Measurements from ENCODE around the gene RIGI.
"Not testable (repeated sequence)": the region's sequence is repeated elsewhere in the genome, so short reads cannot be mapped to it uniquely, and the experiment has no call there.

The RIGI gene

DNA sequence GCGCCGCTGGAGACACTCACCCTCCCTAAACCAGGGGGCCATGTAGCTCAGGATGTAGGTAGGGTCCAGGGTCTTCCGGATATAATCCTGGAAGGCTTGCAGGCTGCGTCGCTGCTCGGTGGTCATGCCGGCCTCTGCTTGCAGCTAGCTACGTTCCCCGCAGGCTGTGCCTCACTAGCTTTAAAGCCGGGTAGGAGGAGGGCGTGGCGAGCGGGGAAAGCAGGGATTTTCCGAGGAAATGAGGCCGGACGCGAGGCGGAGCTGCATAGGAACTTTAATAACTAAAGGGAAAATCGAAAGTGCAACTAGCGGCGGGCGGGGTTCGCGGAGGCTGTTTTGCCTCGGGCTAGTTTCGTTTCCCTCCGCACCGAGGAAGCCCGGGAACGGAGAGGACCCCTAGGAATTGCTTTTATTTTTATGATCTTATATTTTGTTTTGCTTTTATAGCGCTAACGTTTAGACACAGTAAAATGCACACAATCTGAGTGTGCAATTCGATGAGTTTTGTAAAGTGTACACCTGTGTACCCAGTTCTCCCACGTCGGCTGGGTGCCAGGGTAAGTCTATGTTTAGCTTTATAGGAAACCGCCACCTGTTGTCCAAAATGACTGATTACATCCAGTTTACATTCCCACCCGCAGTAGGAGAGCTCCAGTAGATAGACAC is at the start of gene RIGI:
RIGI (minus strand) TSS at position 156 of the 666 bp plus-strand sequence; CDS start at position 126, 30 bp downstream.
- peak; percentile 54 for FAIRE-seq

DNA sequence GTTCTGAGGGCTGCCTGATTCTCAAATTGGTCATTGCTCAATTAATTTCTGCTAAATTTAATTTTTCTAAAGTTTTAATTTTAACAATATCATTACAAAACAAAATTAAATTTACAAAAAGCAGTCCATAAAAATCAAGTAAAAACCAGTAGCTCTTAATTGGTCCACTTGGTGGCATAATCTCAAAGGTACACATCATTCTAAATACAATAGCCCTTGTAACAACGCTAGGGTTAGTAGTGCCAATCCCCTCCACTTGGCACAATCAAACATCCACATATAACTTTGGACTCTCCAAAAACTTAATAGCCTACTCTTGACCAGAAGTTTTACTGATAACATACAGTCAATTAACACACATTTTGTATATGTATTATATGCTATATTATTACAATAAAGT is 48.9 kb upstream of the RIGI start:
- no peak for FAIRE-seq

DNA sequence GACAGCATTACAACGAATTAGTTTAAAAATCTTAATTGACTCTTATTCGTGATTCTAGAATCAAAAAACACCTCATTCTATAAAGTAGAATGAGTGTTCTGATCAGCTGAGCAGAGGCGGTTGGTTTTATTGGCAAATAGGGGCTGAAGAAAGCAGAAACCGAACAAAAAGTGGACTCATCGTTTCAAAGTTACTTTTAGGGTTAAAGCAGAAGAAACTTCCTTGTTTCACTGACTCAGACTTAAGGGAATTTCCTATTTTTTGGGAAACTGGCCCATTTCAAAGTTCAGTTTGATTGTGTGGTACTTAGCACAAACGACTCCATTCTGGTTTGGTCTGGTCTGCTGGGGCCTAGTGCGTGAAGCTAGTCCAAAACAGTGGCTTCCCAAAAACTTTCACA is 47.8 kb upstream of the RIGI start:
- no peak for FAIRE-seq

GRCh38 chr9:32572900-32573523 is 47.0 kb upstream of the RIGI start, which contains the start of gene NDUFB6:
NDUFB6 (minus strand) TSS chr9:32573159; CDS start chr9:32573060, 99 bp downstream.
- FAIRE-seq = peak; percentile 90

- FAIRE-seq = peak; percentile 23
Observed at GRCh38 chr9:32571969-32572899, 46.2 kb upstream of the RIGI start.

GRCh38 chr9:32570262-32570661 is 44.3 kb upstream of the RIGI start:
- FAIRE-seq = no peak

DNA sequence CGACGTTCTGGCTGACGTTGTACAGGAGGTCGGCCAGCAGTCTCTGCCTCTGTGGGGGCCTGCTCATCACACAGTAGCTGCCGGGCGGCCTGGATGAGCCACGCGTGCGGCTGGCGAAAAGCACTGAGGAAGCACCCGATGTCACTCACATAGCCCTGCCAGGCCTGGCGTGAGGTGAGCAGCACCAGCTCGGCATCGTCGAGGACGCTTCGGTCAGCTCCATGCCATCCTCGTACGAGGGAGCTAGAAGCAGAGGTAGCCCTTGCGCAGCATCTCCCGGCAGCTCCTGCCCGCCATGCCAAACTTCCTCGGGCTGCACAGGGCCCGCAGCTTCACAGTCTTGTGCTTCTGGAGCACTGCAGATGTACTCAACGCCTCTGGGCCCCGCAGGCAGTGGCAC is 40.8 kb upstream of the RIGI start:
- no peak for FAIRE-seq

DNA sequence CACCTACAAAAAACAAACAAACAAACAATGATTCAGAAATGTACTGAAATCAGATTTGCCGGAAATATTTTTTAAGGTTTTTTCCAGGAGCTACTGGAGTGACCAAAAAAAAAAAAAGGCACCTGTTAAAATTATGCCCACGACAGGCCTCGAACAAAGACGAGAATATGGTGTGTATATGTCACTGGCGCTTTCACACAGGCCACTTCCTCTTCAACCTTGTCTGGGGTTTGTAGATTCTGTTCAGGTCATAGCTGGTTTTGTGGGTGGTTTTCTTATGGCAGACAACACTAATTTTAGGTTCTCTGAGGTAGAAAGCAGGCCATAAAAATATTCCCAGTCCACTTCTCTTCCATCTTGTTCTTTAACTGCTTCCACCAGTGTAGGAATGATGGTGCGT is 40.0 kb upstream of the RIGI start:
- FAIRE-seq = no peak

DNA sequence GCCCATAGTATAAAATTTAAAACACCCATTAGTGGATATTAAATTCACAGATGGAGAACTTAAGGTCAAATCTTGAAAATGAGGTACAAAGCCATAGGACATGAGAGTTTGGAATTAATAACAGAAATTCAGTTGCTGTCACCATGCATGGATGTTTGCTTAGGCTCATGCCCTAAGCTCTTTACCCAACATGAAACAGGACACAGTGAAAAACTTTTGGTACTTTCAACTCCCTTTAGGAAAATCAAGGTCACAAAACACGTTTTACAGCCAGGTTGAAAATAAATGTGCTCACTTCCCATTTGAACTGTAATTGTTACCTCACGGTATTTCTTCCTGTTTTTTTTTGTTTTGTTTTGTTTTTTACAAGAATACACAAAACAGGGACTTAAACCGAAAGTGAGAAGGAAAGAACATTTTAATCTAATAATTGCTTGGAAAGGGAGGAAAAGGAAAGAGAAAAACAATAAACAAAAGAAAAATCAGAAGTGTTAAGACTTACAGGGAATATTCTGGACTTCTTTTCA is 32.5 kb upstream of the RIGI start:
- peak; percentile 94 for FAIRE-seq

- no peak for FAIRE-seq
Observed at GRCh38 chr9:32554591-32554990, 28.6 kb upstream of the RIGI start.

- no peak for FAIRE-seq
Observed at GRCh38 chr9:32554107-32554506, 28.1 kb upstream of the RIGI start.

DNA sequence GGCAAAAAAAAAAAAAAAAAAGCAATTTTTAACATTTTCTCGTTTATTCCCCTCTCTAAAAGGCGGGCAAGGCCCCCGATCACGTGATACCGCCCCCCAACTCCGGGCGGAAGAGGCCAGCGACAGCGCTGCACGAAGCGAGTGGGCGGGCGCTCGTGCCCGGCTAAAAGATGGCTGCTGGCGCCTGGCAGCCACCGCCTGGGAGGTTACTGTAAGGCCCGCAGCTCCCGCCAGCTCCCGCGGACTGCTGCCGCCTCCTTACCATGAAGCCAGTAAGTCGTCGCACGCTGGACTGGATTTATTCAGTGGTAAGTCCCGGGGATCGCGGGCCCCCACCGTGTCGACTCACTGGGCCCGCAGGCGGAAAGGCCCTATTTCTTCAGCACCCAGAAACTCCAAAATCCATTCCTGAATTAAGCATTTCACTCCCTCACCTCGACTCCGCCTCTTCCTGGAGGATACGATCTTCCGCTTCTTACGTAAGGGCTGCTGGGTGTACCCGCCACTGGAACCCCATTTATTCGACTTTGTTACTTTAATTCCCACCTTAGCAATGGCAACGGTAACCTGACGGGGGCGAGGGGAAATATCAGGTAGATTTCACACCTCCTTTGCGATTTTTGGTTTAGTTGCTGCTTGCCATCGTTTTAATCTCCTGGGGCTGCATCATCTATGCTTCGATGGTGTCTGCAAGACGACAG is 26.3 kb upstream of the RIGI start, which contains the start of the genes SMIM27 and TOPORS:
SMIM27 (plus strand) TSS at position 156 of the 701 bp plus-strand sequence; CDS start at position 264, 108 bp downstream.
TOPORS (minus strand) TSS at position 415 of the 701 bp plus-strand sequence; CDS start at position 265, 150 bp downstream.
- FAIRE-seq = peak; percentile 69

DNA sequence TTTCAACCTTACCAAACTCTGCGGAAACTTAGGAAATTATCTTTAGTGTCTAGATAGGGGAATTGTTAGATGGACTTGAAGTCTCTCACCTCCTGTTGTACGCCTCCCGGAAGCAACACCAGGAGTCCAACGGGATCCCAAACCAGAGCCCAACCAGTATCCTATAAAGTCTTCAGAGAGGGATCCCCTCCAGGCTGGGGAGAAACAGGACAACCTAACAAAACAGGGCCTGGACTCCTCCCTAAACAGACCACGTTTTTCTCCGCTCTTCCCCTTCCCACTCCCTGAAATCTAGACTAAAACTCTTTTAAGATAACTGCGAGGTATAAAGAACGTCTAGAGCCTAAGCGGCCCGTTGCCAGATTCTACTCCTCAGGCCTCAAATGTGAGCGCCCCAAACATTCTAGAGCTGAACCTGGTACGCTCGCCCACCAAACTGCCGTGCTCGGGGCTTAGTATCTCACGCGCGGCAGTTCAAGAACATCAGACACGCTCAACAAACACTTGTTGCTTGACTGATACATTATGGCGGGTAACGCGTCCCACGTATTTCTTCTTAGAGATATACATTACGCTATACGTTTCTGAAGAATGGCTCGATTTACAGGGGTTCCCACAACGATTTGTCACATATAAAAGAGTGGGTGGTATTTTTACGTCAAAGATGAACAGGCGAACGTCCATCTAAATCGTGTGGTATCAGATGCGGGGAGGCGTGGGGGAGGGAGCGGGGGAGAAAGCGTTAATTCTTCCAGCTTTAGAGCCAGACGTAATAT is 25.5 kb upstream of the RIGI start:
- FAIRE-seq = no peak

- peak; percentile 26 for FAIRE-seq
Observed at GRCh38 chr9:32550562-32551275, 24.7 kb upstream of the RIGI start.

DNA sequence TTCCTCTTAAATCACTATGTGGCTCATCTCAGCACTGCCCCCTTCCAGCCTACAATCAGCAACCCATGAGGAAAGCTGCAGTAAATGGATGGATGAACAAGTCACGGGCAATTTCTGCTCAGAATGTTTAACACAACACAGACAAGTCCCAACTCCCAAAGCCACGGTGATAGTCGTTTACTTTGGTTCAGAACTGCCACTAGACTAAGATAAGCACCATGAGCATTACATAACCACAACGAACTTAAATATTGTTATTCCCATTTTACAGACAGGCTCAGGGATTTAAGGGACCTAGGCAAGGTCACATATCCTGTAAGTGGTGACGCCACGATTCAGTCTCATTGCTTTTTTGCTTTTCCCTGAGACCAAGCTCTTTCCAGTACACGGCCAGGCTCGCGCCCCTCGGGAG is 24.2 kb upstream of the RIGI start:
- FAIRE-seq = no peak

DNA sequence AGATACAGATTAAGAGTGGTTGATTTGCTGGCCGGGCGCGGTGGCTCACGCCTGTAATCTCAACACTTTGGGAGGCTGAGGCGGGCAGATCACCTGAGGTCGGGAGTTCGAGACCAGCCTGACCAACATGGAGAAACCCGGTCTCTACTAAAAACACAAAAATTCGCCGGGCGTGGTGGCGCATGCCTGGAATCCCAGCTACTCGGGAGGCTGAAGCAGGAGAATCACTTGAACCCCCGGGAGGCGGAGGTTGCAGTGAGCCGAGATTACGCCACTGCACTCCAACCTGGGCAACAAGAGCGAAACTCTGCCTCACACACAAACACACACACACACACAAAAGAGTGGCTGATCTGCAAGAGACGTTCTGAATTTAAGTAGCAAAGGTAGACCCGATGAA is 22.2 kb upstream of the RIGI start:
- FAIRE-seq = not testable (repeated sequence)

GRCh38 chr9:32545884-32546283 is 19.9 kb upstream of the RIGI start:
- no peak for FAIRE-seq

DNA sequence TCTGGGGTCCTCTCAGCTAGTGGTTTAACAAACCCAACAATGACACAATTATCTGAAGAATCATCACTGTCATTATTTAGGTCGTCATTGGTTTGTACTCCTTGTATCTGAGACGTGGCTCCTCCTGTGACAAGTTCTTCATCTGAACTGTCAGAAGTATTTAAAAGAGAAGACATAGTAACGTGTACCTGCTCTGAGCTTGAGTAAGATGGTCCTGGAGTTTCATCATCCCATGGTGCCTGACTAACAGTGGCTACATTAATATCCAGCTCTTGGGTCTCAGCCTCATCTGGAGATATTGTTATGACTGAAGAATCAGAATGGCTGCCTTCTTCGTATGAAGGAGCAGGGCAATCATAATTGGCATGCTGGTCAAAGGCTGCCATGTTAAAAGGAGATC is 17.1 kb upstream of the RIGI start:
- FAIRE-seq = no peak

- no peak for FAIRE-seq
Observed at GRCh38 chr9:32533816-32534215, 7.8 kb upstream of the RIGI start.

DNA sequence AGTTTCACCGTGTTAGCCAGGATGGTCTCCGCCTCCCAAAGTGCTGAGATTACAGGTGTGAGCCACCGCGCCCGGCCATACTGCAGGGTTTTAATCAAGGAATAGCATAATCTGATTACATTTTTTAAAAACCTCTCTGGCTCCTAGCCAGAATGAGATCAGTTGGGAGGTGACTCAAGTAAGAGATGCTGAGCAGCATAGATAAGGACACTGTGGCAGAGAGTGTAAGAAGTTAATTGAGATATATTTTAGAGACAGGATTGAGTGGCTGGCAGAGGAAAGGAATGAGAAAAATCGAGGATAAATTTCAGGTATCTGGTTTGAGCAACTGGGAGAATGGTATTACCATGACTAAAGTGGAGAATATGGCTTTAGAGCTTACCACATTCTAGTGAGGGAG is 7.3 kb upstream of the RIGI start:
- no peak for FAIRE-seq

DNA sequence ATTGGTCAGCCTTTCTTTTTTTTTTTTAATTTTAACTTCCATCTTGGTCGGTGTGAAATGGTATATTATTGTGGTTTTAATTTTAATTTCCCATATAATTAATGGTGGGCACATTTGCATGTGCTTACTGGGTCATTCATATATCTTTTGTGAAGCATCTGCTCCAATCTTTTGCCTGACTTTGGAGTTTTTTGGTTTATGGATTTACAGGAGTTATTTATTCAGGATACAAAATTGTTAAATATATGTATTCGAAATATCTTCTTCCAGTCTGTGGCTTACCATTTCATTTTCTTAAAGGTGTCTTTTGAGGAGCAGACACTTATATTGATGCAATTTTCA is 682 bp upstream of the RIGI start:
- peak; percentile 45 for FAIRE-seq

Measured in endometrium (tissue), 2 donors.